Measurements from ENCODE around the gene UBE2J2.
A peak's percentile ranks its signal among the peaks of the same experiment; 100 is the strongest.

Gene UBE2J2

GRCh38 chr1:1295154-1295923 is 21.7 kb upstream of the UBE2J2 start:
- no peak for DNase-seq (ENCODE audit: low read depth in 2 of 2)

- no peak for DNase-seq (ENCODE audit: low read depth in 2 of 2)
Observed at GRCh38 chr1:1294250-1294890, 20.7 kb upstream of the UBE2J2 start.

- DNase-seq (ENCODE audit: low read depth in 2 of 2) = no peak
Observed at GRCh38 chr1:1293263-1294249, 19.9 kb upstream of the UBE2J2 start.

GRCh38 chr1:1292851-1293250 is 19.2 kb upstream of the UBE2J2 start:
- no peak for DNase-seq (ENCODE audit: low read depth in 2 of 2)

GRCh38 chr1:1292442-1292779 is 18.8 kb upstream of the UBE2J2 start:
- DNase-seq (ENCODE audit: low read depth in 2 of 2) = no peak

- DNase-seq (ENCODE audit: low read depth in 2 of 2) = peak in 1 of 2 donors; percentile 60
Observed at GRCh38 chr1:1291548-1292441, 18.1 kb upstream of the UBE2J2 start.

GRCh38 chr1:1291023-1291528 is 17.4 kb upstream of the UBE2J2 start:
- no peak for DNase-seq (ENCODE audit: low read depth in 2 of 2)

GRCh38 chr1:1290238-1290731 is 16.6 kb upstream of the UBE2J2 start:
- peak; percentile 60 to 65 for DNase-seq (ENCODE audit: low read depth in 2 of 2)

- DNase-seq (ENCODE audit: low read depth in 2 of 2) = no peak
Observed at GRCh38 chr1:1287288-1288110, 13.8 kb upstream of the UBE2J2 start.

GRCh38 chr1:1286313-1287261 is 12.9 kb upstream of the UBE2J2 start:
- DNase-seq (ENCODE audit: low read depth in 2 of 2) = no peak

GRCh38 chr1:1285611-1286311 is 12.1 kb upstream of the UBE2J2 start:
- no peak for DNase-seq (ENCODE audit: low read depth in 2 of 2)

GRCh38 chr1:1285102-1285571 is 11.5 kb upstream of the UBE2J2 start:
- no peak for DNase-seq (ENCODE audit: low read depth in 2 of 2)

GRCh38 chr1:1284221-1285101 is 10.8 kb upstream of the UBE2J2 start:
- no peak for DNase-seq (ENCODE audit: low read depth in 2 of 2)

- no peak for DNase-seq (ENCODE audit: low read depth in 2 of 2)
Observed at GRCh38 chr1:1283821-1284220, 10.2 kb upstream of the UBE2J2 start.

GRCh38 chr1:1282998-1283397 is 9.3 kb upstream of the UBE2J2 start:
- no peak for DNase-seq (ENCODE audit: low read depth in 2 of 2)

- no peak for DNase-seq (ENCODE audit: low read depth in 2 of 2)
Observed at GRCh38 chr1:1281533-1282321, 8.1 kb upstream of the UBE2J2 start.

Measured in stimulated activated CD4-positive, alpha-beta T cell treated with anti-CD3 and anti-CD28 coated beads, Interleukin-4, amount 100 ng/mL, for 48 hours (primary cell).